ENCODE measurements around the gene ECHDC3.

ECHDC3 gene

DNA sequence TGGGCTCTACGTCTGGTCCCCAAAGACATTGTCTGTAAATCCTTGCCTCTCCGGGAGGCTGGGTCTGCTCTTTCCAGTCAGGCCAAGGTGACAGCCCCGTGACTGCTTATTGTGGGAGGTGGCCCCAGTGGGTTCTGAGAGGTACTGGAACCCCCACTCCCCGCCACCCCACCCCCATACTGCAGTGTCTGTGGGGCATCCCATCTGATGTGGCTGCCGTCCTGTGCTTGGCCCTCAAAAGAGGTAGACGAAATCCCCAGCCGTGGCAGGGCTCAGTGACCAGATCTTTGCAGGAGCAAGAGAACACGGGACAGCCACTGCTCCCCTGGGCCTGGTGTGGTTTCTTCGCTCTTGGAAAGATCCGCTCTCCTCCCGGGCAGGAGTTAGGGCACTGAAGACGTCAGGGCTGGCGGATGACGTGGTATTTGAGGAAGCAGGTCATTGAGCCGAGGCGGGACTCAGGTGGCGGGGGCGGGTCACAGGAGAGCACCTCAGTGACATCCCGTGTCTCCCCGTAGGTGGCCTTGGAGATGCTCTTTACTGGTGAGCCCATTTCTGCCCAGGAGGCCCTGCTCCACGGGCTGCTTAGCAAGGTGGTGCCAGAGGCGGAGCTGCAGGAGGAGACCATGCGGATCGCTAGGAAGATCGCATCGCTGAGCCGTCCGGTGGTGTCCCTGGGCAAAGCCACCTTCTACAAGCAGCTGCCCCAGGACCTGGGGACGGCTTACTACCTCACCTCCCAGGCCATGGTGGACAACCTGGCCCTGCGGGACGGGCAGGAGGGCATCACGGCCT lies 20.7 kb downstream of the ECHDC3 start:
- TF ChIP-seq, protein P1, sequence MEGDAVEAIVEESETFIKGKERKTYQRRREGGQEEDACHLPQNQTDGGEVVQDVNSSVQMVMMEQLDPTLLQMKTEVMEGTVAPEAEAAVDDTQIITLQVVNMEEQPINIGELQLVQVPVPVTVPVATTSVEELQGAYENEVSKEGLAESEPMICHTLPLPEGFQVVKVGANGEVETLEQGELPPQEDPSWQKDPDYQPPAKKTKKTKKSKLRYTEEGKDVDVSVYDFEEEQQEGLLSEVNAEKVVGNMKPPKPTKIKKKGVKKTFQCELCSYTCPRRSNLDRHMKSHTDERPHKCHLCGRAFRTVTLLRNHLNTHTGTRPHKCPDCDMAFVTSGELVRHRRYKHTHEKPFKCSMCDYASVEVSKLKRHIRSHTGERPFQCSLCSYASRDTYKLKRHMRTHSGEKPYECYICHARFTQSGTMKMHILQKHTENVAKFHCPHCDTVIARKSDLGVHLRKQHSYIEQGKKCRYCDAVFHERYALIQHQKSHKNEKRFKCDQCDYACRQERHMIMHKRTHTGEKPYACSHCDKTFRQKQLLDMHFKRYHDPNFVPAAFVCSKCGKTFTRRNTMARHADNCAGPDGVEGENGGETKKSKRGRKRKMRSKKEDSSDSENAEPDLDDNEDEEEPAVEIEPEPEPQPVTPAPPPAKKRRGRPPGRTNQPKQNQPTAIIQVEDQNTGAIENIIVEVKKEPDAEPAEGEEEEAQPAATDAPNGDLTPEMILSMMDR (IDR thresholded peaks at IDR 0.05; ENCODE audit: borderline replicate concordance, insufficient read depth, low read depth, low read length): no peak
- H3K4me3 ChIP-seq (ENCODE audit: low read depth, low read length): no peak overlapping the region

- TF ChIP-seq, protein P1 (IDR thresholded peaks at IDR 0.05; ENCODE audit: borderline replicate concordance, insufficient read depth, low read depth, low read length): no peak
Measured at GRCh38 chr10:11763501-11763861, 21.3 kb downstream of the ECHDC3 start.

GRCh38 chr10:11765141-11765540 lies 23.0 kb downstream of the ECHDC3 start:
- TF ChIP-seq, protein P1 (IDR thresholded peaks at IDR 0.05; ENCODE audit: borderline replicate concordance, insufficient read depth, low read depth, low read length): no peak
- no peak overlapping the region for H3K4me3 ChIP-seq (ENCODE audit: low read depth, low read length)

More at GRCh38 chr10:11763501-11763861, 21.3 kb downstream of the ECHDC3 start:
- no peak overlapping the region for H3K4me3 ChIP-seq (ENCODE audit: low read depth, low read length)

DNA sequence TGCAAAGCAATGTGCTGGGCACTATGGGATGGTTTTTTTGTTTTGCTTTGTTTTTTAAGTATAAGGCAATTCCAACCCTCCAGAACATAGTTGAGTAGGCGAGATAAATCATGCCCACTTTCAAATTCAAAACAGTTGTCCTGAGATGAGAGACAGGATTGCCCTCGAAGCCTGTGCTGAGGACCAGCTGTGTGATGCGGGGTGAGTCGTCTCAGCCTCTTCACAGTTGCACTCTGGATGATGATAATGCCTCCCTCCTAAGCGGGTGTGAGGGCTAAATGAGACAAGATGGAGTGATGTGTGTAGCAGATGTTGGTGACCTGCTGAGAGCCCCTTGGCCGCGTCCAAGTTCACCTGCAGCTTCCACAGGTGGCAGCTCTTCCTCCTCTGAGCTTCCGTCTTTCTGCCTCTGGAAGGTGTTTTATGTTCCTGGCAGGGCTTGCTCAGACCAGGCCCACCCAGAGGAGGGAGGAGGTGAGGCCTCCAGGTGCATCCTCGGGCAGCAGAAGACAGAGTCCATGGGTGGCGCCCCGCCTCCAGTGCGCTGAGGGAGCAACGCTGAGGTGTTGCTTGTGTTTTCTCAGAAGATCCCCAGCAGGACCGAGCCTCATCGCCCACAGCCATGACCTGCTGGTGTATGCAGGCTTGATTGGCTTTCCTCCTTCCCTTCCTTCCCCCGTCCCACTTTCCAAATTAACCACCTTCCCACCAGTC lies 30.6 kb downstream of the ECHDC3 start:
- TF ChIP-seq, protein P1 (IDR thresholded peaks at IDR 0.05; ENCODE audit: borderline replicate concordance, insufficient read depth, low read depth, low read length): no peak
- no peak overlapping the region for H3K4me3 ChIP-seq (ENCODE audit: low read depth, low read length)

GRCh38 chr10:11773761-11774441 lies 31.7 kb downstream of the ECHDC3 start:
- TF ChIP-seq, protein P1 (IDR thresholded peaks at IDR 0.05; ENCODE audit: borderline replicate concordance, insufficient read depth, low read depth, low read length): no peak
- H3K4me3 ChIP-seq (ENCODE audit: low read depth, low read length): no peak overlapping the region

- no peak overlapping the region for H3K4me3 ChIP-seq (ENCODE audit: low read depth, low read length)
- TF ChIP-seq, protein P1 (IDR thresholded peaks at IDR 0.05; ENCODE audit: borderline replicate concordance, insufficient read depth, low read depth, low read length): no peak
Measured at GRCh38 chr10:11775412-11775811, 33.2 kb downstream of the ECHDC3 start.

All from GM12875 (cell line).